HG03045 (cell line): Measurements from ENCODE around the gene KRTAP5-1.

ENCODE experiments used
- ATAC-seq: cut with Tn5 transposase; IDR thresholded peaks from one replicate; pipeline ENCODE4 v1.9.1; 2021; ENCODE audit warnings: mild to moderate bottlenecking, moderate library complexity; ENCODE audit not compliant: unreplicated experiment

Gene KRTAP5-1

DNA sequence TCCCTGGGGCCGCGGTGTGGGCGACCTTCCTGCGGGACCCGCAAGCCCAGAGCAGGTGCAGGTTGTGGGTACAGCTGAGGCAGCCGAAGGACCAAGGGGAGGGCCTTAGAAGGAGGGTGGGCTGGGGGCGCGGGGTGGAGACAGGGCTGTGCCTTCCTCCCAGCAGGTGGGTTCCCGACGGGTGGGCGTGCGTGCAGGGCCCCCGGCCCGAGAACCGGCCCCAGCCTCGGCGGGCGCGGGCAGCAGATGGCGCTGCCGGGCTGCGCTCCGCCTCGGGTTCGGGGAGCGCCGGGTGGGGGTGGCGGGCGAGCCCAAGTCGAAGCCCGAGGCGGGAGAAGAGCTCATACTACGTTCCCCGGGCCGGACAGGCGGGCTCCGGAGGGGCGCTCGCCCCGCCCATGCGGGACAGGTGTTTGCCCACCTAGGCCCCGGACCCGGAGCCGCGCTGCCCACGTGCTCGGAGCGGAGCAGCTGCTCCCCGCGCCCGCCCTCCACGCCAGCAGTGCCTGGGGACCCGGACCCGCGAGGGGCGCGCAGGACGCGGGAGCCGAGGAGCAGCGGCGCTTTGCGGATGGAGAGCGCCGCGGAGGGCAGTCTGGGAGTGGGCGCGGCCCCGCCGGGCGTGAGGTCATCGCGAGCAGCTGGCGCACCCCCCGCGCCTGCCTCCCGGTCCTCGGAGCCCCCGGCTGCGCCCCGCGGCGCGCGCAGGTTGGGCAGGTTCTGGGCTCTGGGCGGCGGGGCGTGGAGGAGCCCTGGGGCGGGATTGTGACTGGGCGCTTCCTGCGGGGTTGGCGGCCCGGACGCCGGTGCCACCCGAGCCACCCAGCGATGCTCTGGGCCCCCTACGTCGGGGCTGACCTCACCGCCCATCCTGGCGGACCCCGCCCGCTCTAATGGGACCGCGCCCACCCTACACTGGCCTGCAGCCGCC, 38.3 kb downstream of the KRTAP5-1 start:
- ATAC-seq, result no peak

DNA sequence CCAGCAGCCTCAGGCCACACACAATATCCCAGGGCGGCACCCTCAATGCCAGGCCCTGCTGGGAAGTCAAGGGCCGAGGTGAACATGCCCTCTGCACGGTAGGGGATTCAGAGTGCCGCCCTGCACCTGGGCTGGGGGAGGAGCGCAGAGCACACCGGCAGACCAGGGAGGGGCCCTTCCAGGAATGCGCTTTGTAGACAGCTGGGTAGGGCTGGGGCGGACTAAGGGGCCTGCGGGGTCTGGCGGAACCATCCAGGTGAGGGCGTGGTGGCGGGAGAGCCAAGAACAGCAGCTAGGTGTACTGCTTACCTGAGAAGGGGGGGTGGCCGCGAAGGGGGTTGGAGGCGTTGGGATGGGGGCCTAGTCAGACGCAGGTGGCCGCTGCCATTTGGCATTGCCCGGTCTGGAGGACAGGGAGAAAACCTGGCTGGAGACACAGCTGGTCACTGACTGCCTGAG, 39.0 kb downstream of the KRTAP5-1 start:
- ATAC-seq, result no peak

DNA sequence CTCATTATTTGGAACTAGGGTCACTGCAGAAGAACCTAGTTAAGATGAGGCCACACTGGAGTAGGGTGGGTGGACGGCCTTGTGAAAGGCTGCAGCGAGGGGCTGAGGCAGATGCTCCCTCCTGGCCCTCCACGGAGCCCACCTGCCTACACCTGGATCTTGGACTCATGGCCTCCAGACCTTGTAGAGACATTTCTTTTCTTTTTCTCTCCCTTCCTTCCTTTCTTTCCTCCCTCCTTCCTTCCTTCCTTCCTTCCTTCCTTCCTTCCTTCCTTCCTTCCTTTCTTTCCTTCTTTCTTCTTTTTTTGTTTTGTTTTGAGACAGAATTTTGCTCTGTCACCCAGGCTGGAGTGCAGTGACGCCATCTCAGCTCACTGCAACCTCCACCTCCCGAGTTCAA, 39.7 kb downstream of the KRTAP5-1 start:
- ATAC-seq, result no peak

DNA sequence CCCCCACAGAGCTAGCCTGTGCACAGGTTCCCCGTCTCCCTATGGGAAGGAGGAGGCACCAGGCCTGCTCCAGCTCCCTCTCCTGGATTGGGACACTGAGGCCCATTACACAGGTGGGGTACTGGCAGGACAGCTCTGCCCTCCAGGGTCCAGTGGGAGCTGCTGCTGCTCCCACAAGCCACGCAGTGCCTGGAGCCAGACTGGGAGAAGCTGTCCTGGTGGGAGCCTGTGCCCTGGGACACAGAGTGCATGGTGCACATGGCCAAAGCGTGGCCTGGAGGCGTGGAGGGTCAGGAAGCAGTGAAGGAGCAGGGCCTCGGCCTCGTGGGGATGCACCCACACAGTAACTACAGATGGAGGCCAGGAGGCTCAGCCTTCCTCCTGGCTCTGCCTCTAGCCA, 40.5 kb downstream of the KRTAP5-1 start:
- no peak for ATAC-seq

DNA sequence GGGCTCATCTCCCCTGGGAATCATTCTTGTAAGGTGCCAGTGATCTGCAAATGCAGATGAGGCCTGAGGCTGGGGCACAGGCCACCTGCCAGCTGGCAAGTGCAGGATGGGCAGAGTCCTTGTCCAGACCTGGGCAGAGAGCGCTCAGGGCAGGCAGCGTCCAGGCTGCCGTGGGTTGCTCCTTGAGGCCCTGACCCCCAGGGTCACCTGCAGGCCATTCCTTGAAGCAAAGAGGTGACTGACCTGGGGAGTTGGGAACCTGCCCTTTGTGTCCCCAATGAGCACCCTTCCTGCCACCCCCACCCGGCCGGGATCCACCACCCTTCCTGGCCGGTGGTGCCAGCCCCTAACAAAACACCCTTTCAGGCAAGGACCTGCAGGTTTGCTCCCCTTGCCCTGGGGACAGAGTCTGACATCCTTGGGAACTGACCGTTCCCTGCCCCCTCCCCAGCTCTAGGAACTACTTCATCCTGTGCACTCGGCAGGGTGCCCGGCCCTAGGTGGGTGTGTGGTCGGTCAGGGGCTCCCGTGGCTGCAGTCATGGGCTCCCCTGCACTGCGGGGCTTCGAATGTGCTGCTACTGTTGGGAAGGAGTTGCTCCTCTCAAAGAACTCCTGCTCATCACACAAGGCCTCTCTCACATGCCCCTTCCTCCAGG, 41.3 kb downstream of the KRTAP5-1 start:
- no peak for ATAC-seq

DNA sequence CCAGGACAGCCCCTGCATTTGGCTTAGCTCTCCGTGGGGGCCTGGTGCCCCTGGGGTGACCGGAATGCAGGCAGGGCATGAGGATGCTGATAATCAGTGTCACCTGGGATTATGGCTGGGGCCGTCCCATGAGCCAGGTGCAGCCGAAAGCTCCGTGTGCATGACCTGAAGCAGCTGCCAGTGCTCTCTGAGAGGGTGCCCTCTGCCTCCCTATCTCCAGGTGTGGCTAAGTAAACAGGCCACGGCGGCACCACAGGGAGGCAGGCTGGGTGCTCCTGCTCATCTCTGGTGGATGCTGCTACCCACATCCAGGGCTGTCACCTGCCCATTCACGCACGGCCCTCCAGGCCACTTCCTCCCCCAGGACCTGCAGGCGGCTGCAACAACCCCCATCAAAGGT, 42.8 kb downstream of the KRTAP5-1 start:
- no peak for ATAC-seq

DNA sequence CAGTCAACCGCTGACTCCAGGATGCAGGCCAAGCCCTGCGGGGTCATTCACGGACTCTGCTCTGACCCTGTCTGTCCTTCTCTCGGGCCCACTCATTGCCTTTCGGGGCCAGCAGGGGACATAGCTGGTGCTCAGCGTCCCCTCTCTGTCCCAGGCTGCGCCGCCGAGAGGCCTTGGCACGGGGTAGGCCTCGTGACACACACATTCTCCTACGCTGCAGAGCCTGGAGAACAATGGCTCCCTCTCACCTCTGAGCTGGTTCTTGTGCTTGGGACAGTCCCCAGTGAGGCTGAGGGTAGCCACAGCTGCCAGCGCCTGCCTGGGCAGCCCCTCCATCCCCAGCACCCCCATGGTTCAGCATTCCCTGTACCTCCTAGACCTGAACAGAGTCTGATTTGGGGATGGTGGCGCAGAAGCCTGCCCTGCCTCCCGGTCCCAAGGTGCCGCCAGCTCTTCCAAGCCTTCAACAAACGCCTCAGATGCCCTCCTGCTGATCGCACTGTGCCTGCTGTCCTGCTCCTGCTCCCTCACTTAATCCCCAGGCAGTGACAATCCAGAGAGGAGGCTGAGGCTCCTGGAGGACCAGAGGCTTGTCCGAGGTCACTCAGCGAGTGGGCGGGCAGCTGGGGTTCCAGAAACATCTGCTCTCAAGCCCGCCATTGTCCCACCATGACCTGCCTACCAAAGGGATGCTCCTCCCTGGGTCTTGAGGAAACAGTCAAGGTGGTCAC, 43.4 kb downstream of the KRTAP5-1 start:
- no peak for ATAC-seq

DNA sequence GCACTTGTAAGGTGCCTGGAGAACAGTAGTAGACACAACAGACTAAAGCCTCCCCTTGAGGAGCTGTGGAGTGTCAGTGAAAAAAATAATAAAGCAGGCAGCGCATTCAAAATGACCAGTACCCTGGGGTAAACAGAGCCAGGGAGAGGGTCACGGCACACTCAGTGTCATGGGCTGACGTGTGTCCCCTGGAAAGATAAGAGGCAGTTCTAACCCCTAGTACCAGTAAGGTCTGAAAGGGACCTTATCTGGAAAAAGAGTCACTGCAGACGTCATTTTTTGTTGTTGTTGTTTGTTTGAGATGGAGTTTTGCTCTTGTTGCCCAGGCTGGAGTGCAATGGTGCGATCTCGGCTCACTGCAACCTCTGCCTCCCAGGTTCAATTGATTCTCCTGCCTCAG, 45.0 kb downstream of the KRTAP5-1 start:
- no peak for ATAC-seq

DNA sequence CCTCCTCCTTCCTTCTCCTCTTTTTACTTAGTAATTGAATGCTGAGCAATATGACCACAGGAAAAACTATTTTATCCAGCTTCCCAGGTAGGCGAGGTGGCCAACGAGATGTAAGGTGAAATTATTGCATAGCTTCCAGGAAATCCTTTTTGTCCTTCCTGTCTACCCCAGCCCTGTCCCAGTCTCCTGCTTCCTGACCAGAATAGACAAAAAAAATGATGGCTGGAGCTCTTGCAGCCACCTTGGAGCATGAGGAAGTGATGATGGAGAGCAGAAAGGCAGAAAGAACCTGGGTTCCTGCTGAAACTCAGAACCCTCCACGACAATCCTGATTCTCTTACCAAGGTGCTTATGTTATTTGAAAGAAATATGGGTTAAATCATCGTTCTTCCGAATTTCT, 46.9 kb downstream of the KRTAP5-1 start:
- no peak for ATAC-seq

DNA sequence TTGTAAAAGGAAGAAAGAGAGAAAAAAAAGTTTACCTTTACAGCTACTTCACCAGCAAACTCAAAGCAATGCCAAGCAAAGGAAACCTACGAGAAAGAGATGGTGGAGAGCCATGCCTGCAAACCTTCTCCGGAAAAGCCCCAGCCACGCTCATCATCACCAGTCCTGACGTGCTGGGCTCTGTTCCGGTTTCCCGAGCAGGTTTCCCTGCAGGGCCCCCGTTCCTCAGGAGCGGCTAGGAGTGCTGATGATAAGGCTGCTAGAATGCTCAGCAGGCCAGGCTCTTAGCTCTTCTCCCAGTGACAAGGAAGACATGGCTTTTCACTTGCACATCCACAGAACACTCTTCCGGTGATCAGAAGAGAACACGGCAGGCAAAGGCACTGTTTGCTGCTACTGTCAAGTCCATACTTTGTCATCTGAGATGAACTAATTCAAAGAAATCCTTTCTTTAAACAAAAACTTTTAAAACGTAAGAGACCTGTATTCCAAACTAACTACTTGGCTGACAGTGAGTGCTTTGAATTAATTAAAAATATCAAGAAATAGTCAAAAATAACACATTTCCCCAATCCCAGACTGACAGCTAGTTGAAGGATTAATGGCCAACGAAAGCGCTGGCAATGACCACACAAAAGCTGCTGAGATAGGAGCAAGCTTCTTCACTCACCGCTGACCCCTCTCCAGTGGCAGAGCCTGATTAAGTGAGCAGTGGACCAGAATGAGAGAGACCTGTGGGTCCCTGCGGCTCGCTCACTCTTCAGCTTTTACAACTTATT, 48.8 kb downstream of the KRTAP5-1 start:
- no peak for ATAC-seq

DNA sequence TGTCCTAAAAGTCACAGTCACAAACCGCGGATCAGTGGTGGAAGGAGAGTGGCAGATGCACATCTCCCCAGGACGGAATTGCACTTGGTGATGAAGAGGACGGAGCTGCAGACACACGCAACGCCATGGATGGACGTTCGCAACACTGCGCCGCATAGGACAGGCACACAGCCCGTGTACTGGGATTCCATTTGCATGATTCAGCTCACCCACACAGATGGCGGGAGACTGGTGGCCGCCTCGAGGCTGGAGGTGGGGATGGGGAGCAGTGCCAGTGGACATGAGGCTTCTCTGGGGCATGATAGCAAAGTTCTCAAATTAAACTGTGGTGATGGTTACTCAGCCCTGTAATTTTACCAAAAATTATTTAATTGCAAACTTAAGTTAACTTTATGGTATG, 50.4 kb downstream of the KRTAP5-1 start:
- ATAC-seq, result no peak
